ENCODE measurements around the gene NTM. TPM values are rescaled to one million over a fixed set of nuclear protein-coding genes. Genes with fewer than 3 reads are reported as not detected.

The NTM gene
- total RNA-seq, 2 donors from 2014 or later: not detected

- H3K27me3 ChIP-seq (replicated peaks; ENCODE audit: insufficient read depth): no peaks in the 10 kb centered on the region
- H3K4me3 ChIP-seq: no peak overlapping the region
- no peak overlapping the region for H3K27ac ChIP-seq
- H3K4me1 ChIP-seq (ENCODE audit: control insufficient read depth in 1 of 2, low read depth in 2 of 2): no peaks in the 10 kb centered on the region
- DNase-seq (ENCODE audit: low spot score) (no peak), ATAC-seq (ENCODE audit: insufficient number of reproducible peaks, low FRiP score, low read depth) (no peak)
- no peaks in the 10 kb centered on the region for H3K9me3 ChIP-seq
- no peaks in the 10 kb centered on the region for H3K36me3 ChIP-seq
- no peak for TF ChIP-seq CTCF (IDR thresholded peaks at IDR 0.05)
Measured at GRCh38 chr11:131764649-131765048, 394.2 kb downstream of the NTM start.

GRCh38 chr11:131766637-131767036 lies 396.2 kb downstream of the NTM start:
- no peaks in the 10 kb centered on the region for H3K9me3 ChIP-seq
- H3K36me3 ChIP-seq: no peaks in the 10 kb centered on the region
- no peaks in the 10 kb centered on the region for H3K4me1 ChIP-seq (ENCODE audit: control insufficient read depth in 1 of 2, low read depth in 2 of 2)
- no peaks in the 10 kb centered on the region for H3K27me3 ChIP-seq (replicated peaks; ENCODE audit: insufficient read depth)
- no peak overlapping the region for H3K4me3 ChIP-seq
- DNase-seq (ENCODE audit: low spot score) (no peak), ATAC-seq (ENCODE audit: insufficient number of reproducible peaks, low FRiP score, low read depth) (no peak)
- TF ChIP-seq CTCF (IDR thresholded peaks at IDR 0.05): no peak
- H3K27ac ChIP-seq: no peak overlapping the region

GRCh38 chr11:131767421-131767820 lies 397.0 kb downstream of the NTM start:
- no peak for ATAC-seq (ENCODE audit: insufficient number of reproducible peaks, low FRiP score, low read depth)
- Histone ChIP-seq H3K27me3 (replicated peaks; ENCODE audit: insufficient read depth) (no peaks in the 10 kb centered on the region), H3K4me3 (no peak overlapping the region), H3K36me3 (no peaks in the 10 kb centered on the region), H3K27ac (no peak overlapping the region), H3K9me3 (no peaks in the 10 kb centered on the region), H3K4me1 (ENCODE audit: control insufficient read depth in 1 of 2, low read depth in 2 of 2) (no peaks in the 10 kb centered on the region)
- no peak for TF ChIP-seq CTCF (IDR thresholded peaks at IDR 0.05)
- no peak for DNase-seq (ENCODE audit: low spot score)

- no peaks in the 10 kb centered on the region for H3K9me3 ChIP-seq
- no peak overlapping the region for H3K4me3 ChIP-seq
- no peak overlapping the region for H3K27ac ChIP-seq
- TF ChIP-seq CTCF (IDR thresholded peaks at IDR 0.05): no peak
- ATAC-seq (ENCODE audit: insufficient number of reproducible peaks, low FRiP score, low read depth): no peak
- no peaks in the 10 kb centered on the region for H3K27me3 ChIP-seq (replicated peaks; ENCODE audit: insufficient read depth)
- no peaks in the 10 kb centered on the region for H3K4me1 ChIP-seq (ENCODE audit: control insufficient read depth in 1 of 2, low read depth in 2 of 2)
- DNase-seq (ENCODE audit: low spot score): no peak
- no peaks in the 10 kb centered on the region for H3K36me3 ChIP-seq
Measured at GRCh38 chr11:131770801-131771200, 400.4 kb downstream of the NTM start.

- no peak for DNase-seq (ENCODE audit: low spot score)
- TF ChIP-seq CTCF (IDR thresholded peaks at IDR 0.05): no peak
- no peaks in the 10 kb centered on the region for H3K27me3 ChIP-seq (replicated peaks; ENCODE audit: insufficient read depth)
- ATAC-seq (ENCODE audit: insufficient number of reproducible peaks, low FRiP score, low read depth): no peak
- H3K27ac ChIP-seq: no peak overlapping the region
- no peaks in the 10 kb centered on the region for H3K4me1 ChIP-seq (ENCODE audit: control insufficient read depth in 1 of 2, low read depth in 2 of 2)
- no peaks in the 10 kb centered on the region for H3K9me3 ChIP-seq
- H3K4me3 ChIP-seq: no peak overlapping the region
- H3K36me3 ChIP-seq: no peaks in the 10 kb centered on the region
Measured at GRCh38 chr11:131771471-131771870, 401.1 kb downstream of the NTM start.
